SK-N-MC (cell line): ENCODE results near the gene TBC1D1.

Experiments used
- EZH2 ChIP-seq: fragments of 200-600 bp; sonication (generic); IDR thresholded peaks from one replicate; pipeline ENCODE4 v1.6.1; 2017; ENCODE audit warnings: antibody characterized with exemption
- POLR2AphosphoS5 ChIP-seq: IDR thresholded peaks from 2 replicates; pipeline ENCODE4 v1.6.1; 2012; ENCODE audit warnings: mild to moderate bottlenecking, low read depth, low read length, borderline replicate concordance

GRCh38 chr4:37909332-37910090 is 18.6 kb downstream of the TBC1D1 start:
- TF ChIP-seq POLR2AphosphoS5: no peak
- TF ChIP-seq EZH2: no peak
